B cell (primary cell): ENCODE results near the gene FAM186B. TPM values are rescaled to one million over a fixed set of nuclear protein-coding genes. Genes with fewer than 3 reads are reported as not detected.

ENCODE experiments used
- ATAC-seq: fragments of 200-7000 bp; cut with Tn5 transposase; one replicate; pipeline ENCODE4 v1.10.0; 2021; ENCODE audit warnings: low read depth, mild to moderate bottlenecking, moderate number of reproducible peaks, moderate library complexity
- CTCF ChIA-PET: fragments of 350-600 bp; sonication (Branson Sonifier 250); formaldehyde crosslinking; loops from one replicate; lab custom pipeline; 2021; ENCODE audit warnings: antibody characterized with exemption, inconsistent platforms; lab: Charles Lee
- POLR2A ChIA-PET: fragments of 350-600 bp; sonication (Branson Sonifier 250); formaldehyde crosslinking; loops from one replicate; lab custom pipeline; 2021; ENCODE audit warnings: antibody characterized with exemption; lab: Charles Lee
- DNase-seq: peaks from one replicate; pipeline ENCODE4 v3.0.0; 2013
- H2AFZ ChIP-seq: 2 replicates; pipeline ENCODE4 v1.6.1; 2012; ENCODE audit warnings: mild to moderate bottlenecking, low read depth, low read length; ENCODE audit not compliant: insufficient read depth, poor library complexity, severe bottlenecking
- H3K27ac ChIP-seq, 2 donors: 1 replicate in 1 of 2; 2 replicates in 1 of 2; pipeline ENCODE4 v1.5.1; 2012 to 2013; ENCODE audit warnings: low read length in 2 of 2, mild to moderate bottlenecking in 2 of 2, moderate library complexity in 1 of 2
- H3K27me3 ChIP-seq, 4 experiments: fragments of 200-600 bp in 1 of 4; sonication (generic) in 1 of 4; replicated peaks in 1 of 4; 1 replicate in 2 of 4; 2 replicates in 2 of 4; pipeline versions ENCODE4 v1.6.1 to v1.7.0; 2013 to 2016; ENCODE audit warnings: low read length in 3 of 4, mild to moderate bottlenecking in 2 of 4, mixed read lengths in 1 of 4, moderate library complexity in 1 of 4; ENCODE audit not compliant: insufficient read depth in 4 of 4, control insufficient read depth in 3 of 4; ENCODE audit errors: control extremely low read depth in 1 of 4
- H3K36me3 ChIP-seq, 2 experiments: replicated peaks in 1 of 2; 1 replicate in 1 of 2; 2 replicates in 1 of 2; pipeline versions ENCODE4 v1.6.1 to v1.7.1; 2013; ENCODE audit warnings: low read length in 1 of 2; ENCODE audit not compliant: insufficient read depth in 2 of 2, control insufficient read depth in 1 of 2; ENCODE audit errors: control extremely low read depth in 1 of 2, extremely low read depth in 1 of 2
- H3K4me1 ChIP-seq, 2 donors: fragments of 200-600 bp in 1 of 2; sonication (generic) in 1 of 2; 1 replicate in 1 of 2; 2 replicates in 1 of 2; pipeline versions ENCODE4 v1.5.1 to v1.6.1; 2013 to 2017; ENCODE audit warnings: low read length in 2 of 2; ENCODE audit not compliant: control insufficient read depth in 2 of 2, insufficient read depth in 2 of 2
- H3K4me2 ChIP-seq: replicated peaks from 2 replicates; pipeline ENCODE3; 2012; ENCODE audit warnings: mild to moderate bottlenecking, low read depth, low read length; ENCODE audit not compliant: poor library complexity, severe bottlenecking
- H3K4me3 ChIP-seq, 5 experiments: fragments of 200-600 bp in 1 of 5; sonication (generic) in 1 of 5; 1 replicate in 3 of 5; 2 replicates in 2 of 5; pipeline versions ENCODE4 v1.5.1 to v1.7.0; 2011 to 2016; ENCODE audit warnings: low read length in 4 of 5, mild to moderate bottlenecking in 4 of 5, low read depth in 2 of 5, control low read depth in 1 of 5, moderate library complexity in 1 of 5; ENCODE audit not compliant: insufficient read depth in 1 of 5; ENCODE audit errors: control extremely low read depth in 1 of 5, extremely low read depth in 1 of 5
- H3K79me2 ChIP-seq: fragments of 200-600 bp; sonication (generic); one replicate; pipeline ENCODE4 v1.6.0; 2016; ENCODE audit warnings: low read length; ENCODE audit not compliant: control insufficient read depth, insufficient read depth
- H3K9ac ChIP-seq: fragments of 200-600 bp; sonication (generic); 2 replicates; pipeline ENCODE4 v1.6.1; 2017; ENCODE audit warnings: mild to moderate bottlenecking, low read length, moderate library complexity
- H3K9me3 ChIP-seq, 3 donors: one replicate each; pipeline versions ENCODE4 v1.6.1 to v1.7.1; 2013; ENCODE audit warnings: low read length in 2 of 3; ENCODE audit not compliant: control insufficient read depth in 2 of 3, insufficient read depth in 1 of 3; ENCODE audit errors: control extremely low read depth in 1 of 3
- H4K20me1 ChIP-seq: 2 replicates; pipeline ENCODE4 v1.6.0; 2012; ENCODE audit warnings: mild to moderate bottlenecking, low read length; ENCODE audit not compliant: insufficient read depth, control insufficient read depth, poor library complexity, severe bottlenecking
- H3K27ac Mint-ChIP-seq: one replicate; pipeline ENCODE4 v1.8.0; 2021; ENCODE audit warnings: mixed read lengths
- H3K27me3 Mint-ChIP-seq: one replicate; pipeline ENCODE4 v1.8.0; 2021; ENCODE audit warnings: mixed read lengths
- H3K4me1 Mint-ChIP-seq: one replicate; pipeline ENCODE4 v1.8.0; 2021; ENCODE audit warnings: mixed read lengths
- H3K4me3 Mint-ChIP-seq: one replicate; pipeline ENCODE4 v1.8.0; 2021; ENCODE audit warnings: mixed read lengths
- H3K9me3 Mint-ChIP-seq: one replicate; pipeline ENCODE4 v1.8.0; 2022; ENCODE audit warnings: mixed read lengths; ENCODE audit not compliant: insufficient read depth
- EZH2 ChIP-seq: IDR thresholded peaks from 2 replicates; pipeline ENCODE4 v1.6.1; 2012; ENCODE audit warnings: borderline replicate concordance, low read depth, mild to moderate bottlenecking, moderate library complexity, low read length; ENCODE audit not compliant: insufficient read depth, poor library complexity, severe bottlenecking
- WGBS: methylation state at CpG from one replicate; pipeline ENCODE4 v1.1.5; 2013; ENCODE audit warnings: missing lambda C conversion rate; ENCODE audit not compliant: insufficient coverage; 5-methylcytosine and 5-hydroxymethylcytosine counted together
- intact Hi-C: fragments of 100-400 bp; cut with micrococcal nuclease; formaldehyde crosslinking; loops from one replicate; pipeline ENCODE4 v1.10.0; 2022
- polyA plus RNA-seq: library from polyadenylated mRNA; depleted of rRNA; stranded (reverse); fragments of >200 nt; gene quantifications from 2 replicates; pipeline ENCODE4 v1.2.3, GENCODE V29; 2012
- total RNA-seq, 2 donors: library from RNA; stranded (reverse); fragments of 120-200 nt in 1 of 2; gene quantifications; 1 replicate in 1 of 2; 2 replicates in 1 of 2; pipeline versions ENCODE4 v1.2.3 to v1.2.4, GENCODE V29; 2013 to 2022
- TF ChIP-seq, protein P1 (sequence below): fragments of 200-600 bp; IDR thresholded peaks from one replicate; pipeline ENCODE4 v1.8.0; 2022; ENCODE audit warnings: antibody characterized with exemption, mild to moderate bottlenecking

Gene FAM186B
- total and polyA plus RNA-seq, 2 donors (not counting 1 experiment from before 2014, with no cell fraction given) = 0.13 to 0.47 TPM

DNA sequence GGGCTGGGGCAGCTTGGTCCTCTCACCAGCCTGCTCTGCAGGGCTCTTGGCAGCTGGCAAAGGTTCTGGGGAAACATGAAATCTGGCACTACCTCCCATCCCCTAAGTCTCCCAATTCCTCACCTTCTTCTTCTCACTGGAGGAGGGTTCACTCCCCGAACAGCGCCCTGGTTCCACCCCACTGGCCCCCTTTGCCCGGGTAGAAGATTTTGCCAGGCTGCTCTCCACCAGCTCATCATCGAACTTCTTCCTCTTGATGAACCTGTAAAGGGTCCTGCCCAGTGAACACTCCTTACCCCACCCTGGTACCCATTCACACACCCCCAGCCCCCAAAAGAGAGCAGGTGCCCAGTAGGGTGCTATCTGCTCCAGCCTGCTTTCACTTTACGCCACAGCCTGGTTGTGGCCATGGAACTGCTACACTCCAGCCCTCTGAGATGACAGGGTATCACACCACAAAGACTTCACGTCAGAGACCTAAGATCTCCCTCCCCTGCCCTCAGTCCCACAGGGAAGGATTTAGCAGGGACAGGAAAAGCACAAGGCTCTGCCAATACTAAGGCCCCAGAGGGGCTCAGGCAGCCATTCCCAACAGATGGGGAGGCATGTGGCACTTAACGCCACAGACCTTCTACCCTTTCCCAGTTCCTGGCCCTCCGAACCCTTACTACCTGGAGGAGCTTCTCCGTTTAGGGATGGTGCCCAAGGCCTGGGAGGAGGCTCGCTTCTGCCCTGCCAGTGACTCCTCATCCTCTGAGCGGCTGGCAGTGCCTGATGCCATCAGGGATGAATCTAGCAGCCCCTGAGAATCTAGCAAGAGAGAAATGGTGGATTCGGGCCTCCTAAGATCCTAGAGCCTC is 39.8 kb downstream of the FAM186B start:
- no peak overlapping the region for H2AFZ ChIP-seq
- ATAC-seq (no peak), DNase-seq (no peak)
- intact Hi-C loops = loop anchor here (5.0 kb wide), 1 partner anchor 262 kb away; the partner anchor contains the start of gene NCKAP5L
- H3K27me3 ChIP-seq = no peaks in the 10 kb centered on the region
- Mint-ChIP-seq H3K27ac (no peak overlapping the region), H3K4me1 (peaks cover 21% of the 10 kb centered on the region), H3K9me3 (no peaks in the 10 kb centered on the region), H3K27me3 (no peaks in the 10 kb centered on the region), H3K4me3 (no peak overlapping the region)
- no peak for TF ChIP-seq EZH2
- TF ChIP-seq, protein P1, sequence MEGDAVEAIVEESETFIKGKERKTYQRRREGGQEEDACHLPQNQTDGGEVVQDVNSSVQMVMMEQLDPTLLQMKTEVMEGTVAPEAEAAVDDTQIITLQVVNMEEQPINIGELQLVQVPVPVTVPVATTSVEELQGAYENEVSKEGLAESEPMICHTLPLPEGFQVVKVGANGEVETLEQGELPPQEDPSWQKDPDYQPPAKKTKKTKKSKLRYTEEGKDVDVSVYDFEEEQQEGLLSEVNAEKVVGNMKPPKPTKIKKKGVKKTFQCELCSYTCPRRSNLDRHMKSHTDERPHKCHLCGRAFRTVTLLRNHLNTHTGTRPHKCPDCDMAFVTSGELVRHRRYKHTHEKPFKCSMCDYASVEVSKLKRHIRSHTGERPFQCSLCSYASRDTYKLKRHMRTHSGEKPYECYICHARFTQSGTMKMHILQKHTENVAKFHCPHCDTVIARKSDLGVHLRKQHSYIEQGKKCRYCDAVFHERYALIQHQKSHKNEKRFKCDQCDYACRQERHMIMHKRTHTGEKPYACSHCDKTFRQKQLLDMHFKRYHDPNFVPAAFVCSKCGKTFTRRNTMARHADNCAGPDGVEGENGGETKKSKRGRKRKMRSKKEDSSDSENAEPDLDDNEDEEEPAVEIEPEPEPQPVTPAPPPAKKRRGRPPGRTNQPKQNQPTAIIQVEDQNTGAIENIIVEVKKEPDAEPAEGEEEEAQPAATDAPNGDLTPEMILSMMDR = no peak
- H4K20me1 ChIP-seq = peaks cover 35% of the 10 kb centered on the region
- ChIA-PET CTCF (interaction anchor here (0.9 to 1.2 kb wide), 3 partner anchors 14 to 57 kb away, joined by 3 read pairs; partner anchors contain the start of gene PRPF40B), POLR2A (no interaction called here)
- peaks cover 0 to 49% of the 10 kb centered on the region in 2 experiments for H3K36me3 ChIP-seq
- H3K79me2 ChIP-seq = peaks cover 51% of the 10 kb centered on the region
- H3K9ac ChIP-seq = no peak overlapping the region
- no peak overlapping the region for H3K4me3 ChIP-seq
- H3K4me1 ChIP-seq = peaks cover 15 to 25% of the 10 kb centered on the region in 2 donors
- H3K9me3 ChIP-seq = no peaks in the 10 kb centered on the region
- H3K27ac ChIP-seq = no peak overlapping the region
- no peak overlapping the region for H3K4me2 ChIP-seq
- WGBS = 97% methylated on average over 11 of the region's 12 CpGs
